Measurements from ENCODE around the gene COPS6.

The COPS6 gene

DNA sequence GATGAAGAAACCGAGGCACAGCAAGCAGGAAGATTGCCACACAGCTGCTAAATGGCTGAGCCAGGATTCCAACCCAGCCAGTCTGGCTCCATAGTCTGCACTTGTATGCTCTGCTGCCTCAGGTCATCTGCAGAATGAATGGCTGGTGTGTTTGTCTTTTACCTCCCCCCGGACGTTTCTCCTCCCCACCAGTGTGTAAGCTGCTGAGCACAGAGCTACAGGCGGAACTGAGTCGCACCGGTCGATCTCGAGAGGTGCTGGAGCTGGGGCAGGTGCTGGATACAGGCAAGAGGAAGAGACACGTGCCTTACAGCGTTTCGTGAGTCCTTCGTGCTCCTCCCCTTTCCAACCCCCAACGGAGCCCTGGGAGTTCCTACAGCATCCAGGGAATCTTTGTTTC lies 33.3 kb downstream of the COPS6 start:
- DNase-seq (ENCODE audit: extremely low spot score), result no peak
- ChIA-PET CTCF (interaction anchor here (0.7 to 6.3 kb wide), 2 partner anchors 10 to 100 kb away, joined by 3 to 53 read pairs; no protein-coding TSS in a partner anchor), POLR2A (no interaction called here)
- TF ChIP-seq, protein P1, sequence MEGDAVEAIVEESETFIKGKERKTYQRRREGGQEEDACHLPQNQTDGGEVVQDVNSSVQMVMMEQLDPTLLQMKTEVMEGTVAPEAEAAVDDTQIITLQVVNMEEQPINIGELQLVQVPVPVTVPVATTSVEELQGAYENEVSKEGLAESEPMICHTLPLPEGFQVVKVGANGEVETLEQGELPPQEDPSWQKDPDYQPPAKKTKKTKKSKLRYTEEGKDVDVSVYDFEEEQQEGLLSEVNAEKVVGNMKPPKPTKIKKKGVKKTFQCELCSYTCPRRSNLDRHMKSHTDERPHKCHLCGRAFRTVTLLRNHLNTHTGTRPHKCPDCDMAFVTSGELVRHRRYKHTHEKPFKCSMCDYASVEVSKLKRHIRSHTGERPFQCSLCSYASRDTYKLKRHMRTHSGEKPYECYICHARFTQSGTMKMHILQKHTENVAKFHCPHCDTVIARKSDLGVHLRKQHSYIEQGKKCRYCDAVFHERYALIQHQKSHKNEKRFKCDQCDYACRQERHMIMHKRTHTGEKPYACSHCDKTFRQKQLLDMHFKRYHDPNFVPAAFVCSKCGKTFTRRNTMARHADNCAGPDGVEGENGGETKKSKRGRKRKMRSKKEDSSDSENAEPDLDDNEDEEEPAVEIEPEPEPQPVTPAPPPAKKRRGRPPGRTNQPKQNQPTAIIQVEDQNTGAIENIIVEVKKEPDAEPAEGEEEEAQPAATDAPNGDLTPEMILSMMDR (IDR thresholded peaks at IDR 0.05; ENCODE audit: control extremely low read depth, extremely low read depth, low read depth, missing control alignments), result no peak

DNA sequence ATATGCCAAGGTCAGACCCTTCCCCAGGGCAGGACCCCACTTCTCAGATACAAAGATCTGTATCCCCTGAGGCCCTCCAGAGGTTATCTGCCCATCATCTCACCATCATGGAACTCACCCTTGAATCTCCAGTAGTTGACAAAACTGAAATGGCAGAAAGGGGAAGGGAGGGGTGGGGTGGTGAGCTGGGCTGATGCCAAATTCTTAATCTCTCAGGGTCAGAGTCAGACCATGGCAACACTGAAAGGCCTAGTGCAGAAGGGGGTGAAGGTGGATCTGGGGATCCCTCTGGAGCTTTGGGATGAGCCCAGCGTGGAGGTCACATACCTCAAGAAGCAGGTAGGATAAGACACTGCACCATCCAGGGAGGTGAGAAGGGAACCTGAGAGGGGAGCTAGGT lies 33.8 kb downstream of the COPS6 start:
- ChIA-PET CTCF (interaction anchor here (0.7 to 6.3 kb wide), 3 partner anchors 10 to 100 kb away, joined by 3 to 53 read pairs (median 3); no protein-coding TSS in a partner anchor), POLR2A (no interaction called here)
- TF ChIP-seq, protein P1 (IDR thresholded peaks at IDR 0.05; ENCODE audit: control extremely low read depth, extremely low read depth, low read depth, missing control alignments), result no peak
- DNase-seq (ENCODE audit: extremely low spot score), result no peak

DNA sequence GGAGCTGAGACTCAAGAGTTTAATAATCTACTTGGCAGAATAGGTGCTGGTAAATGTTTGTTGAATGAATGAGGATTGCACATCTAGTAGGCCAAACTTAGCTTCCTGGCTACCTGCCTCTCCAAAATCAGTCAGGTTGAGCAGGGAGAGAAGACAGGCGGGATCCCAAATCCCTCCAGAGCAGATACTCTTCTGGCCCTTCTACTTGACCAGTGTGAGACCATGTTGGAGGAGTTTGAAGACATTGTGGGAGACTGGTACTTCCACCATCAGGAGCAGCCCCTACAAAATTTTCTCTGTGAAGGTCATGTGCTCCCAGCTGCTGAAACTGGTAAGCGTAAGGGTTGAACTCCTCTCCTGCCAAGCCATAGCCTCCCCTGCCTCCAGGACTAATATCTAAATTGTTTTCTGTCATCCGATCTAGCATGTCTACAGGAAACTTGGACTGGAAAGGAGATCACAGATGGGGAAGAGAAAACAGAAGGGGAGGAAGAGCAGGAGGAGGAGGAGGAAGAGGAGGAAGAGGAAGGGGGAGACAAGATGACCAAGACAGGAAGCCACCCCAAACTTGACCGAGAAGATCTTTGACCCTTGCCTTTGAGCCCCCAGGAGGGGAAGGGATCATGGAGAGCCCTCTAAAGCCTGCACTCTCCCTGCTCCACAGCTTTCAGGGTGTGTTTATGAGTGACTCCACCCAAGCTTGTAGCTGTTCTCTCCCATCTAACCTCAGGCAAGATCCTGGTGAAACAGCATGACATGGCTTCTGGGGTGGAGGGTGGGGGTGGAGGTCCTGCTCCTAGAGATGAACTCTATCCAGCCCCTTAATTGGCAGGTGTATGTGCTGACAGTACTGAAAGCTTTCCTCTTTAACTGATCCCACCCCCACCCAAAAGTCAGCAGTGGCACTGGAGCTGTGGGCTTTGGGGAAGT lies 35.8 kb downstream of the COPS6 start:
- ChIA-PET CTCF (interaction anchor here (0.6 to 6.3 kb wide), 11 partner anchors 8 to 345 kb away, joined by 3 to 53 read pairs (median 3); partner anchors contain the start of genes AP4M1, LAMTOR4 and MCM7), POLR2A (interaction anchor here (0.5 to 1.2 kb wide), 2 partner anchors 19 to 22 kb away, joined by 4 read pairs; no protein-coding TSS in a partner anchor)
- TF ChIP-seq, protein P1 (IDR thresholded peaks at IDR 0.05; ENCODE audit: control extremely low read depth, extremely low read depth, low read depth, missing control alignments), result no peak
- no peak for DNase-seq (ENCODE audit: extremely low spot score)

DNA sequence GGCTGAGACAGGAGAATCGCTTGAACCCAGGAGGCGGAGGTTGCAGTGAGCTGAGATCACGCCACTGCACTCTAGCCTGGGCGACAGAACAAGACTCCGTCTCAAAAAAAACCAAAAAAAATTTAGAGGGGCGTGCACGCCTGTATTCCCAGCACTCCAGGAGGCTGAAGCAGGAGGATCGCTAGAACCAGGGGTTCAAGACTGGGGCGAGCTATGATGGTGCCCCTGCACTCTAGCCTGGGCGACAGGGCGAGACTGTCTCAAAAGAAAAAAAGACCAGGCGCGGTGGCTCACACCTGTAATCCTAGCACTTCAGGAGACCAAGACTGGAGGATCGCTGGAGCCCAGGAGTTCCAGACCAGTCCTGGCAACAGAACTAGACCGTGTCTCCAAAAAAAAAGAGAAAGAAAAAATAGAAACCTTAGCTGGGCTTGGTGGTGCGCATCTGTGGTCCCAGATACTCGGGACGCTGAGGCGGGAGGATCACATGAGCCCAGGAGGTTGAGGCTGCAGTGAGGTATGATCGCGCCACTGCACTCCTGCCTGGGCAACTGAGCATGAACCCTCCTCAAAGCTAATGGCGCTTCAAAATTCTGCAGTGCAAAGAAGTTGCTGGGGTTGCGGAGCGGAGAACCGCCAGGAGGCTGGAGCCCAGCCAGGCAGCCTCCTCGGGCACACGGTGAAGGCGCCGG lies 37.6 kb downstream of the COPS6 start:
- TF ChIP-seq, protein P1 (IDR thresholded peaks at IDR 0.05; ENCODE audit: control extremely low read depth, extremely low read depth, low read depth, missing control alignments), result no peak
- DNase-seq (ENCODE audit: extremely low spot score), result no peak
- ChIA-PET POLR2A (interaction anchor here (0.9 kb wide), 1 partner anchor 26 kb away, joined by 5 read pairs; the partner anchor contains the start of genes AP4M1 and MCM7), CTCF (interaction anchor here (0.9 to 2.3 kb wide), 6 partner anchors 12 to 221 kb away, joined by 3 to 6 read pairs (median 4); no protein-coding TSS in a partner anchor)

DNA sequence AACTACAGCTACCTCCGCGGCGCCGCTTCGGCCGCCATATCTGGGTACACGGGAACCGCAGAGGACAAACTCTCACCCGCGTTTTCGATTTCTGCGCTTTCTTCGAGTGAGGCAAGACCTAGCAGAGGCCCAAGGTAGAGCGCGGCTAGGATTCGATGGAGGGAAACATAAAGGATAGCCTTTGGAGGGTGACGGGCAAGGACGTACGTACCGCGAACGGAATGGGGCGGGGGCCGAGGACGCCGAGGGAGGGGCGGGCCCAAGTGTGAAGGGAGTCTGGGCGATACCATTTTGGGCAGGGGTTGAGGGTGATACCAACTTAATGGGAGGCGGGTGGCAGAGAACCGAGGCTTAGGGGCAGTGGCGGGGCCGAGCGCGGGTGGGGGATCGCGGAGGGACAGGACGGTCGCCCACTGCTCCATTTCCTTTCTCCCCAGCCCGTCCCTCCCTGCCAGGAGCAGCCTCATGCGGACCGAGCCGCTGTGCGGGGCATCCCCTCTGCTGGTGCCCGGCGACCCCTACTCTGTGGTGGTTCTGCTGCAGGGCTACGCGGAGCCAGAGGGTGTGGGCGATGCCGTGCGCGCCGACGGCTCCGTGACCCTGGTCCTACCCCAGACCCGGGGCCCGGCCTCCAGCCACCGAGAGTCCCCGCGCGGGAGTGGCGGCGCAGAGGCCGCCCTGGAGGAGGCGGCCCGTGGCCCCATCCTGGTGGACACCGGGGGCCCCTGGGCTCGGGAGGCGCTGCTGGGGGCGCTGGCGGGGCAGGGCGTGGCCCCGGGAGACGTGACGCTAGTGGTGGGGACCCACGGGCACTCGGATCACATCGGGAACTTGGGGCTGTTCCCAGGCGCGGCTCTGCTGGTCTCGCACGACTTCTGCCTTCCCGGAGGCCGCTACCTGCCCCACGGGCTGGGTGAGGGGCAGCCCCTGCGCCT lies 38.4 kb downstream of the COPS6 start, which contains the start of gene MBLAC1:
Gene MBLAC1 (plus strand): TSS at position 37 of the 935 bp plus-strand sequence. CDS start 429 bp downstream, at position 466.
- TF ChIP-seq, protein P1 (IDR thresholded peaks at IDR 0.05; ENCODE audit: control extremely low read depth, extremely low read depth, low read depth, missing control alignments), result peak; percentile 4
- CTCF ChIA-PET, result interaction anchor here (0.9 to 8.0 kb wide), 7 partner anchors 11 to 135 kb away, joined by 3 to 114 read pairs (median 5); partner anchors contain the start of gene LAMTOR4
- DNase-seq (ENCODE audit: extremely low spot score), result peak; percentile 91
- POLR2A ChIA-PET, result interaction anchor here (0.9 kb wide), 1 partner anchor 26 kb away, joined by 5 read pairs; the partner anchor contains the start of genes AP4M1 and MCM7

All from GM10248 (cell line).